Measurements from ENCODE around the gene IL4.
A peak's percentile ranks its signal among the peaks of the same experiment; 100 is the strongest.
"Not testable (repeated sequence)": the region's sequence is repeated elsewhere in the genome, so short reads cannot be mapped to it uniquely, and the experiment has no call there.

Gene IL4

GRCh38 chr5:132673939-132674630 is at the start of gene IL4:
IL4 (plus strand) TSS chr5:132673989; CDS start chr5:132674051, 62 bp downstream.
- no peak for DNase-seq

GRCh38 chr5:132627470-132627869 is 46.3 kb upstream of the IL4 start:
- DNase-seq: no peak

DNA sequence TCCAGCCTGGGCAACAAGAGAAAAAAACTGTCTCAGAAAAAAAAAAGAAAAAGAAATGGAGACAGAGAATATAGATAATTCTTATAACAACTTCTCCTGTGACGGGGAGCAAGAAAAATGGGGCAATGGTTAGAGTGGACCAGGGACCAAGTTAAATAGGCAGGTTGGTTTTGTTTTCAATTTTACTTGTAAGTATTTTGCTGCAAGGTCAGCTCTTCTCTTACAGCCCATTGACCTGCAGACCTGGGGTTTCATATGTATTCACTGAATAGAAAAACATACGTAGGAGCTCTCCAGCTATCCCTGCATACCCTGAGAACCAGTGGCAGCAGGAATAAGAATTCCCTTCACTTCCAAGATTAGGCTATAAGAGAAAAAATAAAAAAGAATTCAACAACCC is 45.0 kb upstream of the IL4 start:
- DNase-seq: no peak

GRCh38 chr5:132629230-132629944 is 44.4 kb upstream of the IL4 start:
- DNase-seq: no peak

GRCh38 chr5:132633587-132633986 is 40.2 kb upstream of the IL4 start:
- not testable (repeated sequence) for DNase-seq

DNA sequence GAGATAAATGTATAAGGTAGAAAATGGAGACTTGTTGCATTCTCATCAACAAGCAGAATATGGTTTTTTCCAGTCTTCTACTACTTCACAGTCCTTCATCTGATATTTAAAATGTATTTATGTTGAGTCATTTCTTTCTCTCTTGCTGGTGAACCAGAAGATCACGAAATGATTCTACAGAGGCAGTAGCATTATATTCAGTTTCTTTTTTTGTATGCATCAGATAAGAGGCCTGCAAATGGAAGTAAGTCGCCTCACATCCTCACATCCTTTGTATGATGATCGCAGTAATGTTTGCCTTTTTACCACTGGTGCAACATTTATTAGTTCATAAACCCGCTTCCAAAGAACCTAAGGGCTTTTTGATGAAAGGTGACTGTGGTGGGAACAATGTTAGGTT is 37.9 kb upstream of the IL4 start:
- DNase-seq: no peak

GRCh38 chr5:132637241-132637640 is 36.5 kb upstream of the IL4 start:
- no peak for DNase-seq

- no peak for DNase-seq
These were observed 34.1 kb upstream of the IL4 start for GRCh38 chr5:132639706-132640130.

DNA sequence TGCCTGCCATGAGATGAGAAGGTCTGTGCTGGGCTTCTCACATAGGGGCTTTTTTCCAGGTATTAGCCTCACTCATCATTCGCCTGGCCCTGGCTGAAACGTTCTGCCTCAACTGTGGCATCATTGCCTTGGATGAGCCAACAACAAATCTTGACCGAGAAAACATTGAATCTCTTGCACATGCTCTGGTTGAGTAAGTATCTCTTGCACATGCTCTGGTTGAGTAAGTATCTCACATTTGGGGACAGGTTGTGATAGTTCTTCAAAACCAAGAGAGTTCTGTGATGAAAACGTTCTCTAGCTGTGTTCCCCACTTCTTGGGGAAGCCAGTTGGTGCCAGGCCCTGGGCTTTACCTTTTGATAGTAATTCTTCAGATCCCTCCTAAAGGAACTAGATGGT is 33.2 kb upstream of the IL4 start:
- no peak for DNase-seq

- no peak for DNase-seq
These were observed 32.5 kb upstream of the IL4 start for GRCh38 chr5:132641241-132641723.

DNA sequence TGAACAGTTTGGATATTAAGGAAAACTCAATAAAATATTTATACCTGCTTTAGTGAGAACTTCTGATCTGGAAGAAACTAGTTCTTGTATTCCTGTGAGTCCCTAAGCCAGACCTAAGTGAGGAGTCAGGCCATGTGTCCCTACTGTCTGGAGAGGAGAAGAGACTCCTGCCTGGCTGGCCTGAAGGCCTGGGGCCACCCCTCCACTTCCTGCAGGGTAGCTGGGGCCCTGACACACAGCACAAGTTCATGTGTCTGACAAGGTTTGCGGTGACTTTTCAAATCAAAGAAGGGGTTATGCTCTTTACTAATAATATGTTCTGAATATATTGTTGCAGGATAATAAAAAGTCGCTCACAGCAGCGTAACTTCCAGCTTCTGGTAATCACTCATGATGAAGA is 31.9 kb upstream of the IL4 start:
- DNase-seq: no peak

DNA sequence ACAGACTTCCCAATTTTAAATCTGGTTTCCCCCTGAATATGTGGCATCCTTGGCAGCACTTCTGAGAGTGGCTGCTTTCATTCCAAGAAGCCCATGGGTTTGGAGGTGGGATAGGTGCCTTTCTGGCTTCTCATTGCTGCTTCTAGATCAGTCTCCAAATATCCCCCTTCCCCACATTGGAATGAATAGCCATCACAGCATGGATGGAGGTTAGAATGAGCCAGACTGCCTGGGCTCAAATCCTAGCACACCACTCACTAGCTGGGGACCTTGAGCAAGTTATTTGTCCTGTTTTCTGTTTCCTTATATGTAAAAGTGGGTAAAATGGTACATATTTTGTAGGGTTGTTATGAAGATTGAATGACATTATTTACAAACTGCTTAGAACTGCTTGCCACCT is 29.6 kb upstream of the IL4 start:
- no peak for DNase-seq

DNA sequence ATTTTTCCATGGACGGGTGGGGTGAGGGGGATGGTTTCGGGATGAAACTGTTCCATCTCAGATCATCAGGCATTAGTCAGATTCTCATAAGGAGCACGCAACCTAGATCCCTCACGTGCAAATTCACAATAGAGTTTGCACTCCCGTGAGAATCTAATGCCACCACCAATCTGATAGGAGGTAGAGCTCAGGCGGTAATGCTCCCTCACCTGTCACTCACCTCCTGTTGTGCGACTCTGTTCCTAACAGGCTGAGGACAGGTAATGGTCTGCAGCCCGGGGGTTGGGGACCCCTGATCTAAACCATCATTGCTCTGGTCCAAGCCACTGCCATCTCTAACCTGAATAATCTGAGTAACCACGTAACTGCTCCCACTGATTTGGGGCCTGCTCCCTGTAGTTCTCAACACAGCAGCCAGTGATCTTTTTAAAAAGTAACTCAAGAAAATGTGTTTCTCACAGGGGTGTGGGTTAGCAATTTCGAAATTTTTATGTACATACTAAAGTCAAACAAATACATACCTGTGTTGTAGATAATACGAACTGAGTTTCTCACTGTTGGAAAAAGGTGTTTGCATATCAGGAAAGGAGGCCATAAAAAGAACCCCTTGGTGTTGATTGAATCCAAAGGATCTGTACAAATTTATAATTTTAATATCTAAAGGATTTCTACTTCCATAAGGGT is 27.1 kb upstream of the IL4 start:
- DNase-seq: no peak

- DNase-seq: no peak
These were observed 26.3 kb upstream of the IL4 start for GRCh38 chr5:132647473-132647872.

GRCh38 chr5:132648355-132648754 is 25.4 kb upstream of the IL4 start:
- no peak for DNase-seq

DNA sequence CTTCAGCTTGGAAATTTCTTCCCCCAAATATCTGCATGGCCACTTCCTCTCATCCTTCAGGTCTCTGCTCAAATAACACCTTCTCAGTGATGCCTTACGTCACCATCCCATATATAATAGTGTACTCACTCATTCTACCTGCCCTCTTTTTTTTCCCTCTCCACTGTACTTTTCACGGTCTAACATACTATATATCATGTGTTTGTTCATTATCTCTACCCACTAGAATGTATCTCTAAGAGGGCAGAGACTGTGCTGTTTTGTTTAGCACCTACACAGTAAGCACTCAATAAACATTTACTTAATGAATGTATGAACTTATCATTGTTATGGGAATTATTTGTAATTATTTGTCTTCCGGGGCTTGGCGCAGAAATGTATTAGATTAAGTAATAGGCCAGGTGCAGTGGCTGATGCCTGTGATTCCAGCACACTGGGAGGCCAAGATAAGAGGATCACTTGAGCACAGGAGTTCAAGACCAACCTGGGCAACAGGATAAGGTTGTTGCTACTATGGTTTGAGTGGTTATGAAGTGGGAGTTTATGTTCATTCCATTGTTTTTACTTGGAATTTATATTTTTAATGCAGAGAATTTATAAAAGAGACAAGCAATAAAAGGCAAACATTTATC is 21.8 kb upstream of the IL4 start:
- no peak for DNase-seq

- DNase-seq: no peak
These were observed 20.1 kb upstream of the IL4 start for GRCh38 chr5:132653716-132654115.

GRCh38 chr5:132655821-132656773 is 17.7 kb upstream of the IL4 start:
- peak; percentile 58 for DNase-seq

DNA sequence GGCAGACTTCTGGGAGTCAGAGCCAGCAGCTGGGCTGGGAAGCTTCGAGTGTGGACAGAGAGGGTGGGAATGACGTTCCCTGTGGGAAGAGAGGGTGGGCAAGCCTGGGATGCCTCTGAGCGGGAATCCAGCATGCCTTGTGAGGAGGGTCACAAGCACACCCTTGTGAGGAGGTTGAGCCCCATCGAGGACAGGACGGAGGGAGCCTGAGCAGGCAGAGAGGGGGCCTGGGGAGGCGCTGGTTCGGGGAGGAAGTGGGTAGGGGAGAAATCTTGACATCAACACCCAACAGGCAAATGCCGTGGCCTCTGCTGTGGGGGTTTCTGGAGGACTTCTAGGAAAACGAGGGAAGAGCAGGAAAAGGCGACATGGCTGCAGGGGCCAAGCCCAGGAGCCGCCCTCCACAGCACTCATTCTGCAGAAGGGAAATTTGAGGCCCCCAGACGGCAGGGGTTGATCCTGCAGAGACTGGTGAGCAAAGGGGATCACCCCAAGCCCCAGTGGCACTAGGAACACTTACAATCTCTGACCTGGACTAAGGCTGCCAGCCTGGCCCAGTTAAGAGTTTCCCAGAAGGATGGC is 16.9 kb upstream of the IL4 start:
- no peak for DNase-seq

GRCh38 chr5:132657676-132658380 is 16.0 kb upstream of the IL4 start, which contains the start of gene IL13:
IL13 (plus strand) TSS chr5:132658173; CDS start chr5:132658187, 14 bp downstream.
- DNase-seq: no peak
